HCT116 (cell line): ENCODE data around the gene ACLY. TPM values are rescaled to one million over a fixed set of nuclear protein-coding genes. Genes with fewer than 3 reads are reported as not detected.

ENCODE experiments used
- ATAC-seq: fragments of 200-7000 bp; cut with Tn5 transposase; 2 replicates; pipeline ENCODE4 v1.9.1; 2020; ENCODE audit warnings: mild to moderate bottlenecking, moderate library complexity
- BruUV-seq: library from RNA; stranded (reverse); fragments of 400-500 nt; replicated peaks from 2 replicates; lab custom pipeline; 2021; lab: Mats Ljungman, UMichigan
- CTCF ChIA-PET: fragments of 300-600 bp; sonication (Branson Sonifier 250); formaldehyde crosslinking; loops from one replicate; lab custom pipeline; 2021; ENCODE audit warnings: antibody characterized with exemption; lab: Charles Lee
- POLR2A ChIA-PET: fragments of 300-600, 350-600 bp; sonication (Branson Sonifier 250); formaldehyde crosslinking; loops from one replicate; lab custom pipeline; 2021; ENCODE audit warnings: antibody characterized with exemption; lab: Charles Lee
- RAD21 ChIA-PET, 2 experiments: fragments of 300-600 bp; sonication (Branson Sonifier 250); formaldehyde crosslinking; loops; one replicate each; lab custom pipeline; 2023; ENCODE audit warnings: low total read pairs in 2 of 2; ENCODE audit not compliant: uncharacterized antibody in 2 of 2, unreplicated experiment in 2 of 2, low non-redundant PET in 1 of 2; lab: Charles Lee
- DNase-seq: peaks from one replicate; pipeline ENCODE4 v3.0.0-alpha.2; 2010; ENCODE audit warnings: low read depth, low spot score
- H2AFZ ChIP-seq: fragments of 200-600 bp; shearing (Covaris generic), sonication (generic); 2 replicates; pipeline ENCODE4 v1.6.1; 2017; ENCODE audit warnings: low read depth, mixed run types, mixed read lengths, antibody characterized with exemption, low read length; ENCODE audit not compliant: poor library complexity, severe bottlenecking
- H3K27ac ChIP-seq: 2 replicates; pipeline ENCODE4 v1.5.1; 2012; ENCODE audit warnings: low read depth, low read length
- H3K27me3 ChIP-seq: fragments of 200-600 bp; sonication (generic); 2 replicates; pipeline ENCODE4 v1.6.1; 2016; ENCODE audit warnings: mixed run types, low read length, mixed read lengths; ENCODE audit not compliant: insufficient read depth
- H3K36me3 ChIP-seq, 2 experiments: fragments of 200-500 bp in 1 of 2; fragments of 200-600 bp in 1 of 2; sonication (Bioruptor generic) in 1 of 2; sonication (generic) in 1 of 2; 2 replicates each; pipeline versions ENCODE4 v1.5.1 to v1.6.1; 2014 to 2016; ENCODE audit warnings: low read length in 2 of 2, inconsistent platforms in 1 of 2, mixed read lengths in 1 of 2, mixed run types in 1 of 2; ENCODE audit not compliant: insufficient read depth in 2 of 2, control insufficient read depth in 1 of 2
- H3K4me1 ChIP-seq, 2 experiments: fragments of 200-600 bp in 1 of 2; sonication (generic) in 1 of 2; 2 replicates each; pipeline versions ENCODE4 v1.5.1 to v1.6.1; 2012 to 2017; ENCODE audit warnings: low read length in 2 of 2, inconsistent platforms in 1 of 2, mild to moderate bottlenecking in 1 of 2, mixed read lengths in 1 of 2, mixed run types in 1 of 2, moderate library complexity in 1 of 2; ENCODE audit not compliant: insufficient read depth in 2 of 2, control insufficient read depth in 1 of 2
- H3K4me2 ChIP-seq: fragments of 200-600 bp; sonication (generic); 2 replicates; pipeline ENCODE4 v1.6.1; 2017; ENCODE audit warnings: mixed run types, low read length, mixed read lengths
- H3K4me3 ChIP-seq, 2 experiments: fragments of 200-600 bp in 1 of 2; sonication (generic) in 1 of 2; replicated peaks in 1 of 2; 2 replicates each; pipeline ENCODE4 v1.5.1; 2011 to 2016; ENCODE audit warnings: low read length in 2 of 2, control low read depth in 1 of 2, low read depth in 1 of 2, mild to moderate bottlenecking in 1 of 2, mixed read lengths in 1 of 2, mixed run types in 1 of 2
- H3K79me2 ChIP-seq: fragments of 200-600 bp; sonication (generic); 2 replicates; pipeline ENCODE4 v1.6.1; 2017; ENCODE audit warnings: mild to moderate bottlenecking, mixed run types, low read length, moderate library complexity, mixed read lengths; ENCODE audit not compliant: insufficient read depth
- H3K9ac ChIP-seq: fragments of 200-600 bp; sonication (generic); 2 replicates; pipeline ENCODE4 v1.6.1; 2016; ENCODE audit warnings: low read length, mixed read lengths
- H3K9me2 ChIP-seq: fragments of 200-600 bp; sonication (generic), shearing (Covaris generic); 2 replicates; pipeline ENCODE4 v1.6.1; 2017; ENCODE audit warnings: mixed run types, mild to moderate bottlenecking, moderate library complexity; ENCODE audit not compliant: insufficient read depth
- H3K9me3 ChIP-seq, 2 experiments: fragments of 200-500 bp in 1 of 2; fragments of 200-600 bp in 1 of 2; sonication (Bioruptor generic) in 1 of 2; sonication (generic) in 1 of 2; 2 replicates each; pipeline ENCODE4 v1.6.1; 2014 to 2017; ENCODE audit warnings: low read length in 2 of 2, mixed read lengths in 2 of 2, inconsistent platforms in 1 of 2, low read depth in 1 of 2, mild to moderate bottlenecking in 1 of 2, mixed run types in 1 of 2, moderate library complexity in 1 of 2; ENCODE audit not compliant: control insufficient read depth in 1 of 2, insufficient read depth in 1 of 2
- H4K20me1 ChIP-seq: fragments of 200-600 bp; sonication (generic), shearing (Covaris generic); 2 replicates; pipeline ENCODE4 v1.6.1; 2017; ENCODE audit warnings: mixed run types, mild to moderate bottlenecking, moderate library complexity; ENCODE audit not compliant: insufficient read depth
- EGR1 ChIP-seq: IDR thresholded peaks from 2 replicates; pipeline ENCODE4 v1.6.1; 2012; ENCODE audit warnings: low read depth
- ELF1 ChIP-seq: IDR thresholded peaks from 2 replicates; pipeline ENCODE4 v1.6.1; 2012; ENCODE audit warnings: low read depth, borderline replicate concordance
- EZH2 ChIP-seq: fragments of 200-600 bp; sonication (generic); IDR thresholded peaks from 2 replicates; pipeline ENCODE4 v1.6.1; 2017; ENCODE audit warnings: antibody characterized with exemption, mixed run types
- EZH2phosphoT487 ChIP-seq: fragments of 200-600 bp; IDR thresholded peaks from 2 replicates; pipeline ENCODE4 v1.6.1; 2018; ENCODE audit warnings: antibody characterized with exemption, borderline replicate concordance
- JUND ChIP-seq: IDR thresholded peaks from 2 replicates; pipeline ENCODE4 v1.6.1; 2012
- POLR2A ChIP-seq: IDR thresholded peaks from 2 replicates; pipeline ENCODE4 v1.7.0; 2011; ENCODE audit warnings: borderline replicate concordance; ENCODE audit not compliant: insufficient read depth, insufficient read length; ENCODE audit errors: extremely low read depth
- POLR2AphosphoS5 ChIP-seq: IDR thresholded peaks from 2 replicates; pipeline ENCODE4 v1.6.1; 2011; ENCODE audit warnings: mild to moderate bottlenecking, low read depth, low read length, moderate library complexity
- RAD21 ChIP-seq: IDR thresholded peaks from 2 replicates; pipeline ENCODE4 v1.6.1; 2012; ENCODE audit warnings: low read depth, mild to moderate bottlenecking
- SIN3A ChIP-seq: IDR thresholded peaks from 2 replicates; pipeline ENCODE4 v1.6.1; 2012; ENCODE audit warnings: low read depth
- TCF7L2 ChIP-seq: IDR thresholded peaks from 2 replicates; pipeline ENCODE4 v1.7.0; 2011; ENCODE audit warnings: borderline replicate concordance, inconsistent platforms; ENCODE audit not compliant: insufficient read depth, insufficient read length; ENCODE audit errors: extremely low read depth
- ZFX ChIP-seq: fragments of 450-650 bp; IDR thresholded peaks from 2 replicates; pipeline ENCODE4 v1.6.1; 2017
- intact Hi-C: fragments of 100-400 bp; cut with micrococcal nuclease; formaldehyde crosslinking; loops from 2 replicates; pipeline ENCODE4 v1.10.0; 2022
- total RNA-seq: library from RNA; stranded (reverse); gene quantifications from one replicate; pipeline ENCODE4 v1.2.1, GENCODE V29; 2021; ENCODE audit not compliant: unreplicated experiment
- TF ChIP-seq, protein P1 (sequence below): IDR thresholded peaks from 2 replicates; pipeline ENCODE4 v1.6.1; 2011; ENCODE audit warnings: mild to moderate bottlenecking, low read length, moderate library complexity; ENCODE audit not compliant: insufficient replicate concordance; ENCODE audit errors: extremely low read depth
- TF ChIP-seq, protein P2 (sequence below): IDR thresholded peaks from 2 replicates; pipeline ENCODE4 v1.6.1; 2012
- TF ChIP-seq, protein P3 (sequence below): IDR thresholded peaks from 2 replicates; pipeline ENCODE4 v1.6.1; 2012; ENCODE audit warnings: low read depth

The ACLY gene
- total RNA-seq, 1 experiment from 2014 or later: 222 TPM

DNA sequence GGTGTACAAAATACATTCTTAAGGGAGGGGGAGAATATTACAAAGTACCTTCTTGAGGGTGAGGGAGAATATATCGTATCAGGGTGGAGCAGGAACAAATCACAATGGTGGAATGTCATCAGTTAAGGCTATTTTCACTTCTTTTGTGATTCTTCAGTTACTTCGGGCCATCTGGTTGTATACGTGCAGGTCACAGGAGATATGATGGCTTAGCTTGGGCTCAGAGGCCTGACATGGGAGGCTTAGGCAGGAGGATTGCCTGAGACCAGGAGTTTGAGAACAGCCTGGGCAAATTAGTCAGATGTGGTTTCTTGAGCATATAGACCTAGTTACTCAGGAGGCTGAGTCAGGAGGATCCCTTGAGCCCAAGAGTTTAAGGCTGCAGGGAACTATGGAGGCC, 24.7 kb upstream of the ACLY start:
- no peak for TF ChIP-seq SIN3A
- TF ChIP-seq EZH2phosphoT487: no peak
- no peak for TF ChIP-seq RAD21
- TF ChIP-seq EGR1: no peak
- no peak for TF ChIP-seq EZH2
- no peak for TF ChIP-seq ZFX
- no peak for TF ChIP-seq JUND
- no peak overlapping the region for H3K4me3 ChIP-seq
- no peaks in the 10 kb centered on the region for H4K20me1 ChIP-seq
- H3K79me2 ChIP-seq: no peaks in the 10 kb centered on the region
- DNase-seq (no peak), ATAC-seq (no peak)
- H3K4me2 ChIP-seq: peak overlapping the region; percentile 14; the same call in 1 of the 2 replicates
- POLR2A ChIA-PET: no interaction called here
- no peaks in the 10 kb centered on the region for H3K36me3 ChIP-seq
- no peak overlapping the region for H3K9ac ChIP-seq
- no peaks in the 10 kb centered on the region for H3K9me2 ChIP-seq
- intact Hi-C loops: no loop called here
- H2AFZ ChIP-seq: no peak overlapping the region
- H3K9me3 ChIP-seq: no peaks in the 10 kb centered on the region
- no peaks in the 10 kb centered on the region for H3K27me3 ChIP-seq
- no TSS peak for BruUV-seq
- CTCF ChIA-PET: no interaction called here
- H3K4me1 ChIP-seq: peaks cover 5 to 18% of the 10 kb centered on the region in 2 experiments; a peak in 3 of 4 replicates
- RAD21 ChIA-PET: interaction anchor here in 1 of 2 experiments (0.7 kb wide), 1 partner anchor 92 kb away, joined by 3 read pairs; no protein-coding TSS in a partner anchor
- no peak overlapping the region for H3K27ac ChIP-seq

DNA sequence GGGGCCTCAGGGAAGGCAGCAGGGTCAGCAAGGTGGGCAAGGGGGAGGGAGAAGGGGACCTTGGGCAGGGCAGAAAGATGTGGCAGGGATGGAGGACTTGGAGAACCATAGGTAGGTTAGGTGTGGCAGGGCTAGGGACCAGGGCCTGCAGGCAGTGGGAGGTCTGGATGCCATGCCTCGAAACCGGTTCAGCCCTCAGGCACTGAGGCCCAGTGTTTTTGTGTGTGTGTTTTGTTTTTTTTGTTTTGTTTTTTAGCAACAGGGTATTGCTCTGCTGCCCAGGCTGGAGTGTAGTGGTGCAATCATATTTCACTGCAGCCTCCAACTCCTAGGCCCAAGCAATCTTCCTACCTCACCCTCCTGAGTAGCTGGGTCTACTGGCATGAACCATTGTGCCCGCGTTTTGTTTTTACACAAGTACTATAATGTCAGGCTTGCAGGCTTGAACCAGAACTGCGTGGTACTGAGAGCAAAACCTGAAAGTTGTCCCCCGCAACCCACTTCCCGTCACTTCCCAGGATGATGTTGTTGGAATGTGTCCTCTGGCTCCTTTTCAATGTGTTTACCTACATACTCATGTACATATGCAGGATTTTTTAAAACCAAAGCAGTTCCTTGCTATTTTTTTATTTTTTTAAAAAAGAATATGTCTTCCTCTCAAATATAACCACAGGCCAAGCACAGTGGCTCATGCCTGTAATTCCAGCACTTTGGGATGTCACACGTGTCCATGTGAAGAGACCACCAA, 24.0 kb upstream of the ACLY start:
- RAD21 ChIA-PET: no interaction called here
- intact Hi-C loops: no loop called here
- TF ChIP-seq, protein P1, sequence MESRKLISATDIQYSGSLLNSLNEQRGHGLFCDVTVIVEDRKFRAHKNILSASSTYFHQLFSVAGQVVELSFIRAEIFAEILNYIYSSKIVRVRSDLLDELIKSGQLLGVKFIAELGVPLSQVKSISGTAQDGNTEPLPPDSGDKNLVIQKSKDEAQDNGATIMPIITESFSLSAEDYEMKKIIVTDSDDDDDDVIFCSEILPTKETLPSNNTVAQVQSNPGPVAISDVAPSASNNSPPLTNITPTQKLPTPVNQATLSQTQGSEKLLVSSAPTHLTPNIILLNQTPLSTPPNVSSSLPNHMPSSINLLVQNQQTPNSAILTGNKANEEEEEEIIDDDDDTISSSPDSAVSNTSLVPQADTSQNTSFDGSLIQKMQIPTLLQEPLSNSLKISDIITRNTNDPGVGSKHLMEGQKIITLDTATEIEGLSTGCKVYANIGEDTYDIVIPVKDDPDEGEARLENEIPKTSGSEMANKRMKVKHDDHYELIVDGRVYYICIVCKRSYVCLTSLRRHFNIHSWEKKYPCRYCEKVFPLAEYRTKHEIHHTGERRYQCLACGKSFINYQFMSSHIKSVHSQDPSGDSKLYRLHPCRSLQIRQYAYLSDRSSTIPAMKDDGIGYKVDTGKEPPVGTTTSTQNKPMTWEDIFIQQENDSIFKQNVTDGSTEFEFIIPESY: no peak
- TF ChIP-seq POLR2A (no peak), SIN3A (no peak), EZH2phosphoT487 (no peak), TCF7L2 (no peak), EGR1 (no peak), ELF1 (no peak), POLR2AphosphoS5 (no peak)
- TF ChIP-seq, protein P2, sequence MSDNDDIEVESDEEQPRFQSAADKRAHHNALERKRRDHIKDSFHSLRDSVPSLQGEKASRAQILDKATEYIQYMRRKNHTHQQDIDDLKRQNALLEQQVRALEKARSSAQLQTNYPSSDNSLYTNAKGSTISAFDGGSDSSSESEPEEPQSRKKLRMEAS: no peak
- TF ChIP-seq, protein P3, sequence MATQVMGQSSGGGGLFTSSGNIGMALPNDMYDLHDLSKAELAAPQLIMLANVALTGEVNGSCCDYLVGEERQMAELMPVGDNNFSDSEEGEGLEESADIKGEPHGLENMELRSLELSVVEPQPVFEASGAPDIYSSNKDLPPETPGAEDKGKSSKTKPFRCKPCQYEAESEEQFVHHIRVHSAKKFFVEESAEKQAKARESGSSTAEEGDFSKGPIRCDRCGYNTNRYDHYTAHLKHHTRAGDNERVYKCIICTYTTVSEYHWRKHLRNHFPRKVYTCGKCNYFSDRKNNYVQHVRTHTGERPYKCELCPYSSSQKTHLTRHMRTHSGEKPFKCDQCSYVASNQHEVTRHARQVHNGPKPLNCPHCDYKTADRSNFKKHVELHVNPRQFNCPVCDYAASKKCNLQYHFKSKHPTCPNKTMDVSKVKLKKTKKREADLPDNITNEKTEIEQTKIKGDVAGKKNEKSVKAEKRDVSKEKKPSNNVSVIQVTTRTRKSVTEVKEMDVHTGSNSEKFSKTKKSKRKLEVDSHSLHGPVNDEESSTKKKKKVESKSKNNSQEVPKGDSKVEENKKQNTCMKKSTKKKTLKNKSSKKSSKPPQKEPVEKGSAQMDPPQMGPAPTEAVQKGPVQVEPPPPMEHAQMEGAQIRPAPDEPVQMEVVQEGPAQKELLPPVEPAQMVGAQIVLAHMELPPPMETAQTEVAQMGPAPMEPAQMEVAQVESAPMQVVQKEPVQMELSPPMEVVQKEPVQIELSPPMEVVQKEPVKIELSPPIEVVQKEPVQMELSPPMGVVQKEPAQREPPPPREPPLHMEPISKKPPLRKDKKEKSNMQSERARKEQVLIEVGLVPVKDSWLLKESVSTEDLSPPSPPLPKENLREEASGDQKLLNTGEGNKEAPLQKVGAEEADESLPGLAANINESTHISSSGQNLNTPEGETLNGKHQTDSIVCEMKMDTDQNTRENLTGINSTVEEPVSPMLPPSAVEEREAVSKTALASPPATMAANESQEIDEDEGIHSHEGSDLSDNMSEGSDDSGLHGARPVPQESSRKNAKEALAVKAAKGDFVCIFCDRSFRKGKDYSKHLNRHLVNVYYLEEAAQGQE: no peak

More for the DNA sequence above, 24.0 kb upstream of the ACLY start:
- Histone ChIP-seq H3K27me3 (no peaks in the 10 kb centered on the region), H4K20me1 (no peaks in the 10 kb centered on the region), H3K9ac (no peak overlapping the region), H3K9me2 (no peaks in the 10 kb centered on the region), H3K4me1 (peaks cover 5 to 18% of the 10 kb centered on the region in 2 experiments; a peak in 3 of 4 replicates), H3K36me3 (no peaks in the 10 kb centered on the region), H2AFZ (no peak overlapping the region), H3K79me2 (no peaks in the 10 kb centered on the region), H3K4me2 (no peak overlapping the region), H3K9me3 (no peaks in the 10 kb centered on the region), H3K27ac (no peak overlapping the region), H3K4me3 (no peak overlapping the region)
- DNase-seq: no peak
- ChIA-PET POLR2A (no interaction called here), CTCF (no interaction called here)
- BruUV-seq: no TSS peak
- ATAC-seq: no peak
